HG03196 (cell line): ENCODE results near the gene IGSF21.
"Not testable (repeated sequence)": the region's sequence is repeated elsewhere in the genome, so short reads cannot be mapped to it uniquely, and the experiment has no call there.

Experiments used
- ATAC-seq: cut with Tn5 transposase; IDR thresholded peaks from one replicate; pipeline ENCODE4 v1.9.1; 2021; ENCODE audit not compliant: unreplicated experiment

The IGSF21 gene

GRCh38 chr1:18416126-18416525 lies 308.5 kb downstream of the IGSF21 start:
- ATAC-seq = not testable (repeated sequence)

DNA sequence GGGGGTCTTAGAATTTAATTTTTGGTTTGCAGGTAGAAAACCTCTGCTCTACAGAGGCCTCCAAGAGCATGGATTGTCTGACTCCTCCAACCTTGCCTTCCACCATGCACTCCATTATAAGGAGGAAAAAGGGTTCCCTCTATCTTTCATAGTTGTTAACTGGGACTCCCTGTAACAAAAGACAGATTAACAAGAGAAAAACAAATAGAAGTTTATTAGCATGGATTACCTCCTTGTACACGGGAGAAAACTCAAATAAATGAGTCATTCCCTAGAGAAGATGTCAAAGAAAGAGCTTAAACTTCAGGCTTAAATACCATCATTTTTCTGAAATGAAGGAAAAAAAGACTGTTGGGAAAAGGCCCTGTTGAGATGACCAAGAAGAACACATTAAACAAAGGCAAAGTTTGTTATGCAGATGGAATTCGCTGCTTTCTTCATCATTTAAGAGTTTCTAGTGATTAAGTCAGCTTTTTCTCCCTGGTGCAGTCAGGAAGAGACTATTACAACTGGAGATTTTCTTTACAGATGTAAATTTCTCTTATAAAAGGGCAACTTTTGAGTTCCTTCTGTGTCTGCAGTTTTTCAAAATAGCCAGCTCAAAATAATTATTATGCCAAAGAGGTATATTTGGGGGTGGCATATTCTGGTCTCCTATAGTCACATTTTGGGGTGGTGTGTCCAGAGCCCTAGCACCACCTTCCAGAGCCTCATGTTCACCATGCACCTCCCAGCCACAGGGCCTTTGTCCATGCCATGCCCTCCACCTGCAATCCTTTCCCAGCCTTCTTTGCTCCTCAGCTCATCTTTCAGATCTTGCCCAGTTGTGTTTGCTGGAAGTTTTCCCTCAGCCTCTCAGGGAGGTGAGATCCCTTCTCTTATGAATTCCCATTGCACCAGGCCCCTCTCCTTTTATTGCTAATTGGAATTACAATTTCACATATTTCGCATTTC lies 310.0 kb downstream of the IGSF21 start:
- ATAC-seq = no peak

DNA sequence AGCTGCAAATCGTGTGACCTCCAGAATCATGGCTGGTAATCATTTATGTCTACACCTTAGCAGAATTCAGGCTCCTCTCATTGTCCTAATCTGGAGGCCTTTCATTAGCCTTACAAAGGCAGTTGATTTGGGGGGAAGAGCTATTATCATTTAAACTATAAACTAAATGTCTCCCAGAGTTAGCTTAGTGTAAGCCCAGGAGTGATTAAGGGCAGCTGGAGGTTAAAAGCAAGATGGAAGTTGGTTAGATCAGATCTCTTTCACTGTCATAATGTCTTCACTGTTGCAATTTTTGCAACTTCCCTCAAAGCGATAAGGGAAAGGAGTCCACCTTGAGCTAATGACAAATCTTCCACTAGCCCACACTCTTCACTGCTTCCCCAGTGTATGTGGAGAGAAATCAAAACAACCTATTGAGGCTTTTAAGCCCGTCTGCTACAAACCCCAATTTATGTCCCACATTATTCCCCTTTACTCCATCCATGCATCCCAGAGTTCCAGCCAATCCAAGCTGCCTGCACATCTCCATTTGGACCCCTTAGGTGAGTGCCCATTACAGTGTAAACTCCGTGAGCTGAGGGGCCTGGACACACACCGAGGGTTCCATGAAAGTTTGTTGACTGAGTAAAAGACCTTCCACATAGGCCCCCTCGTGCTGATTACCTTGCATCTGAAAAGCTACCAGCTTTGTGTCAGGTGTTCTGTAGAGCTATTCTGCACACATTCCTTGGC lies 311.7 kb downstream of the IGSF21 start:
- no peak for ATAC-seq

DNA sequence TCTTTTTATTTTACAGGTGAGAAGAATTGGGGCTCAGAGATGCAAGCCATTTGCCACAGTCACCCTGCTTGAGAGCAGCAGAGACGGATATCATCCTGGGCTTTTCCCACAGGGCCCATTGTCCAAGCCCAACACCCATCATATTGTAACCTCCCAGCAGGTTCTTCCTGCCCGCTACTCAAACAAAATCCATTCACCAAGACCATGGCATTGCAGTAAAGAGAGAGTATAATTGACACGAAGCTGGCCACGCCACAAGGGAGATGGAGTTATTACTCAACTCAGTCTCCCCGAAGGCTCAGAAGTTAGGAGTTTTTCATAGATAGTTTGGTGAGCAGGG lies 312.2 kb downstream of the IGSF21 start:
- no peak for ATAC-seq

DNA sequence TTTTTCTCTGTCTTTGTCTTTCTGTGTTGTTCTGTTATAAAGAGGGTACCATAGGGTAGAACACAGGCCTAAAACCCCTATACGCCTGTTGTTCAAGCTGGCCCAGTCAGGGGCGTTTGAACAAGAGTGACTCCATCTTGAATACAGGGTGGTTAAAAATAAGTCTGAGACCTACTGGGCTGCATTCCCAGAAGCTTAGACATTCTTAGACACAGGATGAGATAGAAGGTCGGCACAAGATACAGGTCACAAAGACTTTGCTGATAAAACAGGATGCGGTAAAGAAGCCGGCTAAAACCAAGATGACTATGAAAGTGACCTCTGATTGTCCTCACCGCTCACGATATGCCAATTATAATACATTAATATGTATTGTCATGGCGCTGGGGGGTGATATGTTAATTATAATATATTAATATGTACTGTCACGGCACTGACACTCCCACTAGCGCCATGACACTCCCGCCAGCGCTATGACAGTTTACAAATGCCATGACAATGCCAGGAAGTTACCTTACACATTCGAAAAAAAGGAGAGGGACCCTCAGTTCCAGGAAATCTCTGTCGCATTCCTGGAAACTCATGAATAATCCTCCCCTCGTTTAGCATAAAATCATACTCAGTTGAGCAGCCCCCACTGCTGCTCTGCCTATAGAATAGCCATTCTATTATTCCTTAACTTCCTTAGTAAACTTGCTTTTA lies 314.6 kb downstream of the IGSF21 start:
- ATAC-seq = no peak

DNA sequence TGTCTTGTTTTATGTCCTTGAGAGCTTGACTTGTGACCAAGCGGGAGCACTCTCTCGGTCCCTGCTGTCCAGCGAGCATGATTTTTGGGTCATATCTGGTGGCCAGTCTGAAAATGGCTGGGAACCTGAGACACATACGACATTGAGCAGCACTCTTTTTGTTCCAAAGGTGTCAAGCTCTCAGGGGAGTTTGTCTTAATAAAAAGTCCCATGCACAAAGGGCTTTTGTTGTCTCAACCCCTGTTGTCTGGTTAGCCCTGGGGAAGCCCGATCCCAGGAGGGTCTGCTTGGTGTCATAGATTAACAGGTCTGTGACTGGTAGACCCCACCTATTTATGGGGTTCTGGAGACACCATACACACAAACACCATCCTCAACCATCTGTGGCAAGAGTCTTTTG lies 315.4 kb downstream of the IGSF21 start:
- ATAC-seq = no peak

DNA sequence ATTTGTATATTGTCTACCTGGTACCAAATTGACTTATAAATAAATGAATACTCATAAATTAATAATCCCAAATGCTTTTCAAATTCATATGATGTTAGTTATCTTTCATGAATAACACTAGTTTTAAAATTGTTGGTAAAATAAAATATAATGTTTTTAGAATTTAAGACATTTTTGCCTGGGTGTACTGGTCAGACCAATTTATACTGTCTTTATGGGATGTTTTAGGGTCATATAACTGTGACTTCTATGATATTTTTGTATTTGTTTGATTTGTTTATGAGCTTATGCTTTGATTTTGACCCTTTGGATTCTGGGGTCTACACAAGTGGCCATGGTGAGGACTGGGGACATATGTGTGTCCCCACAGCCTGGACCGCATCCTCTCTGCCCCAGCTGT lies 319.0 kb downstream of the IGSF21 start:
- ATAC-seq = no peak
